Mesothelial cell of epicardium (in vitro differentiated cells): Measurements from ENCODE around the gene S100A6. TPM values are rescaled to one million over a fixed set of nuclear protein-coding genes. Genes with fewer than 3 reads are reported as not detected.
A peak's percentile ranks its signal among the peaks of the same experiment; 100 is the strongest.

Experiments
- DNase-seq, 2 experiments: peaks; one replicate each; pipeline ENCODE4 v3.0.0; 2021; ENCODE audit warnings: low spot score in 2 of 2; ENCODE audit not compliant: unreplicated experiment in 2 of 2
- H3K27ac Mint-ChIP-seq: 2 replicates; pipeline ENCODE4 v1.8.0; 2021; ENCODE audit warnings: mixed read lengths
- H3K27me3 Mint-ChIP-seq: 2 replicates; pipeline ENCODE4 v1.8.0; 2021; ENCODE audit warnings: low read depth, mixed read lengths
- H3K36me3 Mint-ChIP-seq: 2 replicates; pipeline ENCODE4 v1.8.0; 2021; ENCODE audit warnings: mixed read lengths
- H3K4me1 Mint-ChIP-seq: 2 replicates; pipeline ENCODE4 v1.8.0; 2021; ENCODE audit warnings: mixed read lengths
- H3K4me3 Mint-ChIP-seq: 2 replicates; pipeline ENCODE4 v1.8.0; 2021; ENCODE audit warnings: mild to moderate bottlenecking, moderate library complexity, mixed read lengths
- H3K9me3 Mint-ChIP-seq: 2 replicates; pipeline ENCODE4 v1.8.0; 2021; ENCODE audit warnings: mixed read lengths
- total RNA-seq: library from RNA; stranded (reverse); gene quantifications from 3 replicates; pipeline ENCODE4 v1.2.1, GENCODE V29; 2021
- TF ChIP-seq, protein P1 (sequence below): fragments of 200-600 bp; sonication (generic); IDR thresholded peaks from one replicate; pipeline ENCODE4 v1.5.0; 2021; ENCODE audit warnings: antibody characterized with exemption; ENCODE audit not compliant: unreplicated experiment

Gene S100A6
- total RNA-seq, 1 donor from 2014 or later, result 3.9 TPM

DNA sequence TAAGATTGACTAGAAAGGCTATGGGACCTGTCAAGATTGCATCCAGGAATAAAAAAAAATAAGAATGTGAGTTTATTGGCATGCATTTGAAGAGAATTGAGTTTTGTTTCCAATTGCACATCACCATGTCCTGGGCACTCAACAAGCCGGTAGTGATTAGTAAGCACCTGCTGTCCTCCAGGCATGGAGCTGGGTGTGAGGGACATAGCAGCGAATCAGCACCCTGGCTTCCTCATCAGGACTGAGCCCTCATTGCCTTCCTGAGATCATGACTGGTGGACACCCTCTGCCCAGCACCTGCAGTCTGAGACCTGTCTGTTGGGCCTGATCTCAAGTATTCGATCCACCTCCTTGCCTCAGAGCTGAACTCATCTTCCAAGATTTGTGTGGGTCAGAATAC, 26.8 kb downstream of the S100A6 start:
- no peaks in the 10 kb centered on the region for H3K27me3 Mint-ChIP-seq
- no peak for DNase-seq
- no peaks in the 10 kb centered on the region for H3K9me3 Mint-ChIP-seq
- H3K27ac Mint-ChIP-seq, result no peak overlapping the region
- TF ChIP-seq, protein P1, sequence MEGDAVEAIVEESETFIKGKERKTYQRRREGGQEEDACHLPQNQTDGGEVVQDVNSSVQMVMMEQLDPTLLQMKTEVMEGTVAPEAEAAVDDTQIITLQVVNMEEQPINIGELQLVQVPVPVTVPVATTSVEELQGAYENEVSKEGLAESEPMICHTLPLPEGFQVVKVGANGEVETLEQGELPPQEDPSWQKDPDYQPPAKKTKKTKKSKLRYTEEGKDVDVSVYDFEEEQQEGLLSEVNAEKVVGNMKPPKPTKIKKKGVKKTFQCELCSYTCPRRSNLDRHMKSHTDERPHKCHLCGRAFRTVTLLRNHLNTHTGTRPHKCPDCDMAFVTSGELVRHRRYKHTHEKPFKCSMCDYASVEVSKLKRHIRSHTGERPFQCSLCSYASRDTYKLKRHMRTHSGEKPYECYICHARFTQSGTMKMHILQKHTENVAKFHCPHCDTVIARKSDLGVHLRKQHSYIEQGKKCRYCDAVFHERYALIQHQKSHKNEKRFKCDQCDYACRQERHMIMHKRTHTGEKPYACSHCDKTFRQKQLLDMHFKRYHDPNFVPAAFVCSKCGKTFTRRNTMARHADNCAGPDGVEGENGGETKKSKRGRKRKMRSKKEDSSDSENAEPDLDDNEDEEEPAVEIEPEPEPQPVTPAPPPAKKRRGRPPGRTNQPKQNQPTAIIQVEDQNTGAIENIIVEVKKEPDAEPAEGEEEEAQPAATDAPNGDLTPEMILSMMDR, result no peak
- no peak overlapping the region for H3K4me3 Mint-ChIP-seq
- no peaks in the 10 kb centered on the region for H3K36me3 Mint-ChIP-seq
- peaks cover 22% of the 10 kb centered on the region for H3K4me1 Mint-ChIP-seq

DNA sequence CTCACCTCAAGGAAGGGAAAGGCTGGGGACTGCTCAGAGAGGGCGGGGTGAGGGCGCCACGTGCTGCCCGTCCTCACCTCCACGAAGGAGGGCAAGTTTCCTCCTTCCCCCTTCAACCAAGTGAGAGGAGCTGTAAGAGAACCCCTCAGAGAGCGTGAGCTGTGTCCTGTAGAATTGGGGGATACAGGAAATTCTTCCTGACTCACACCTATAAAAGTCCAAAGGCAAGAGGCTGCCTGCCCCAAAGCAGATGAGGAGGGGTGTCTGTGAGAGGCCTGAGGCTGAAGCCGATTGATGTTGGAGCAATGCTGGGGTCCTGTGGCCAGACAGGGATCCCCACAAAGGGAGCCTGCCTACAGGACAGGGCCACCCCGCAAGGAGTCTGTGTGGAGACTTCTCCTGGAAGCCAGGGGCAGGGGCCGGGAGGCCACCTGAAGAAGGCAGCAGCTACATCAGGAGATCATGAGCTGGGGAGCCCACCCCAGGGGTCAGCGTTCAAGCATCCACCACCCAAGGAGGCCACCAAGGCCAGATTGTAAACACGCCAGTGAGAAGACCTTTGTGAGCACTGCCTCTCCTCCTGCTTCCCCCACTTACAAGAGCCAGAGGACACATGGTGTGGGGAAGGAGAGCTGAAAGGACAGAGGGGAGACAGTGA, 27.7 kb downstream of the S100A6 start:
- no peaks in the 10 kb centered on the region for H3K9me3 Mint-ChIP-seq
- H3K36me3 Mint-ChIP-seq, result no peaks in the 10 kb centered on the region
- peaks cover 22% of the 10 kb centered on the region for H3K4me1 Mint-ChIP-seq
- H3K27ac Mint-ChIP-seq, result no peak overlapping the region
- DNase-seq, result no peak
- no peak overlapping the region for H3K4me3 Mint-ChIP-seq
- no peaks in the 10 kb centered on the region for H3K27me3 Mint-ChIP-seq
- TF ChIP-seq, protein P1, result no peak

DNA sequence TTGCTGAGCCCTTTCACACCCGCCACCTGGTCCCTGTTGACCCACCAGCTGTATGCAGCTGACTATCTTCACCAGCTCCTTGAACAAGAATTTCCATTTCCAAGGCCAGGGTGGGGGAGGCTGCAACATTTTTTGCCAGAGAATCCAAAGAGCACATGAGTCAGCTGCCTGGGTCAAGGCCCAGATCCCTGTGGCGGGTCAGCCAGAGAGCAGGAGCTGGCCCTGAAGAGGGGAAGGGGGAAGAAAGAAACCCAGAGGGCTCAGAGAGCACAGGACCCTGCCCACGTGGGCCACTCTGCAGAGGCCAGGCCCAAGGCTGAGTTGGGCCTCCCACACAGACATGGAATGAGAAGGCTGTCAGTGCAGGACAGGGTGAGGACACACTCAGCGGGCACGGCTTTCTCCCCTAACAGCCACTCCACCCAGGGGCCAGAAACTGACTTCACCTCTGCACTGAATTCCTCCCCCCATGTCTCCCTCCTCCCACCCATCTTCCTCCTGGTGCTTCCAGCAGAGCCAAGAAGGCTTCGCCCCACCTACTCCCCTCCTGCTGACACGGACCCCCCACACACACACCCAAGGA, 28.9 kb downstream of the S100A6 start:
- peak overlapping the region; percentile 87 for H3K27ac Mint-ChIP-seq
- H3K4me3 Mint-ChIP-seq, result no peak overlapping the region

GRCh38 chr1:153506386-153506785, 29.4 kb downstream of the S100A6 start:
- peak overlapping the region; percentile 87 for H3K27ac Mint-ChIP-seq
- H3K4me3 Mint-ChIP-seq, result no peak overlapping the region
- no peaks in the 10 kb centered on the region for H3K9me3 Mint-ChIP-seq
- peaks cover 22% of the 10 kb centered on the region for H3K4me1 Mint-ChIP-seq
- H3K27me3 Mint-ChIP-seq, result no peaks in the 10 kb centered on the region
- no peak for DNase-seq
- no peaks in the 10 kb centered on the region for H3K36me3 Mint-ChIP-seq
- TF ChIP-seq, protein P1, result no peak

More for the DNA sequence above, 28.9 kb downstream of the S100A6 start:
- no peaks in the 10 kb centered on the region for H3K27me3 Mint-ChIP-seq
- TF ChIP-seq, protein P1, result no peak
- no peaks in the 10 kb centered on the region for H3K9me3 Mint-ChIP-seq
- peaks cover 22% of the 10 kb centered on the region for H3K4me1 Mint-ChIP-seq
- no peaks in the 10 kb centered on the region for H3K36me3 Mint-ChIP-seq
- DNase-seq, result no peak

DNA sequence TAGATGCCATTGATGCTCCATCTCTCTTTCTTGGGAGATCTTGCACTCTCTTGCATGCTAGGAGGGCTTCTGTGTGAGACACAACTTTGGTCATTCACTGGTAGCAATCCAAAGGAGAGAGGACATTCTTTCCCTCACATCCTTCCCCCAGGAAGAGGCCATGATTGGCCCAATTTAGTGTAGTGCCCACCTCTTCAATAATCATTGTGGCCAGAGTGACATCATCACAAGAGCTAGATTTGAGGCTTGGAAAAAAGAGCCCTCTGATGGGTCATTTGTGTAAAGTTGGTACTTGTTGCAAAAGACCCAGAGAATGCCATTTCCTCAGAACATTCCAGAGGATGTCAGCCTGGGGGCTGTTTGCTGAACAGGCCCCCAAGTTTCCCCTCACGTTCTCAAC, 30.2 kb downstream of the S100A6 start:
- H3K4me1 Mint-ChIP-seq, result peaks cover 18% of the 10 kb centered on the region
- H3K36me3 Mint-ChIP-seq, result no peaks in the 10 kb centered on the region
- H3K27me3 Mint-ChIP-seq, result no peaks in the 10 kb centered on the region
- H3K27ac Mint-ChIP-seq, result no peak overlapping the region
- no peak overlapping the region for H3K4me3 Mint-ChIP-seq
- DNase-seq, result no peak
- TF ChIP-seq, protein P1, result no peak
- H3K9me3 Mint-ChIP-seq, result no peaks in the 10 kb centered on the region
